ENCODE results near the gene THOC5. TPM values are rescaled to one million over a fixed set of nuclear protein-coding genes. Genes with fewer than 3 reads are reported as not detected.

Gene THOC5
- total and polyA plus RNA-seq, 2 of the 4 experiments (the other 2 are of a cell fraction): 68.4 to 73.7 TPM

DNA sequence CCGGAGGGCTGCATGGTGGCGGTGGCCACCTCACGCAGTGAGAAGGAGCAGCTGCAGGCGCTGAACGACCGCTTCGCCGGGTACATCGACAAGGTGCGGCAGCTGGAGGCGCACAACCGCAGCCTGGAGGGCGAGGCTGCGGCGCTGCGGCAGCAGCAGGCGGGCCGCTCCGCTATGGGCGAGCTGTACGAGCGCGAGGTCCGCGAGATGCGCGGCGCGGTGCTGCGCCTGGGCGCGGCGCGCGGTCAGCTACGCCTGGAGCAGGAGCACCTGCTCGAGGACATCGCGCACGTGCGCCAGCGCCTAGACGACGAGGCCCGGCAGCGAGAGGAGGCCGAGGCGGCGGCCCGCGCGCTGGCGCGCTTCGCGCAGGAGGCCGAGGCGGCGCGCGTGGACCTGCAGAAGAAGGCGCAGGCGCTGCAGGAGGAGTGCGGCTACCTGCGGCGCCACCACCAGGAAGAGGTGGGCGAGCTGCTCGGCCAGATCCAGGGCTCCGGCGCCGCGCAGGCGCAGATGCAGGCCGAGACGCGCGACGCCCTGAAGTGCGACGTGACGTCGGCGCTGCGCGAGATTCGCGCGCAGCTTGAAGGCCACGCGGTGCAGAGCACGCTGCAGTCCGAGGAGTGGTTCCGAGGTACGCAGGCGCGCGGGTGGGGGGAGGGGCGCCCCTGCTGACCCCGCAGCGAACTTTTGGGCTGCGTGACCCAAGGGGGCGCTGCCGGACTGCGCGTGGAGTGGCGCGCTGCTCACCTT, 72.9 kb downstream of the THOC5 start:
- TF ChIP-seq RAD21 (IDR thresholded peaks at IDR 0.05; ENCODE audit: low read length): no peak
- TF ChIP-seq, protein P1, sequence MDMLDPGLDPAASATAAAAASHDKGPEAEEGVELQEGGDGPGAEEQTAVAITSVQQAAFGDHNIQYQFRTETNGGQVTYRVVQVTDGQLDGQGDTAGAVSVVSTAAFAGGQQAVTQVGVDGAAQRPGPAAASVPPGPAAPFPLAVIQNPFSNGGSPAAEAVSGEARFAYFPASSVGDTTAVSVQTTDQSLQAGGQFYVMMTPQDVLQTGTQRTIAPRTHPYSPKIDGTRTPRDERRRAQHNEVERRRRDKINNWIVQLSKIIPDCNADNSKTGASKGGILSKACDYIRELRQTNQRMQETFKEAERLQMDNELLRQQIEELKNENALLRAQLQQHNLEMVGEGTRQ (IDR thresholded peaks at IDR 0.05; ENCODE audit: low read depth, low read length): no peak
- no peak for TF ChIP-seq RFX5 (IDR thresholded peaks at IDR 0.05; ENCODE audit: low read depth, low read length)
- TF ChIP-seq BHLHE40 (IDR thresholded peaks at IDR 0.05; ENCODE audit: low read depth, low read length): no peak
- no peak for TF ChIP-seq MXI1 (IDR thresholded peaks at IDR 0.05; ENCODE audit: borderline replicate concordance, low read depth, low read length)
- no peak for TF ChIP-seq POLR2A (IDR thresholded peaks at IDR 0.05; ENCODE audit: low read depth, low read length)
- TF ChIP-seq CHD1 (IDR thresholded peaks at IDR 0.05; ENCODE audit: low read depth, low read length): no peak
- TF ChIP-seq SMC3 (IDR thresholded peaks at IDR 0.05; ENCODE audit: low read depth, low read length): no peak
- TF ChIP-seq, protein P2, sequence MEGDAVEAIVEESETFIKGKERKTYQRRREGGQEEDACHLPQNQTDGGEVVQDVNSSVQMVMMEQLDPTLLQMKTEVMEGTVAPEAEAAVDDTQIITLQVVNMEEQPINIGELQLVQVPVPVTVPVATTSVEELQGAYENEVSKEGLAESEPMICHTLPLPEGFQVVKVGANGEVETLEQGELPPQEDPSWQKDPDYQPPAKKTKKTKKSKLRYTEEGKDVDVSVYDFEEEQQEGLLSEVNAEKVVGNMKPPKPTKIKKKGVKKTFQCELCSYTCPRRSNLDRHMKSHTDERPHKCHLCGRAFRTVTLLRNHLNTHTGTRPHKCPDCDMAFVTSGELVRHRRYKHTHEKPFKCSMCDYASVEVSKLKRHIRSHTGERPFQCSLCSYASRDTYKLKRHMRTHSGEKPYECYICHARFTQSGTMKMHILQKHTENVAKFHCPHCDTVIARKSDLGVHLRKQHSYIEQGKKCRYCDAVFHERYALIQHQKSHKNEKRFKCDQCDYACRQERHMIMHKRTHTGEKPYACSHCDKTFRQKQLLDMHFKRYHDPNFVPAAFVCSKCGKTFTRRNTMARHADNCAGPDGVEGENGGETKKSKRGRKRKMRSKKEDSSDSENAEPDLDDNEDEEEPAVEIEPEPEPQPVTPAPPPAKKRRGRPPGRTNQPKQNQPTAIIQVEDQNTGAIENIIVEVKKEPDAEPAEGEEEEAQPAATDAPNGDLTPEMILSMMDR (conservative IDR thresholded peaks at IDR 0.05; ENCODE audit: low read depth, low read length): no peak
- TF ChIP-seq CEBPB (IDR thresholded peaks at IDR 0.05; ENCODE audit: low read depth, low read length): no peak
- TF ChIP-seq MAZ (IDR thresholded peaks at IDR 0.05; ENCODE audit: borderline replicate concordance, low read depth, low read length): no peak
- TF ChIP-seq MAFK (IDR thresholded peaks at IDR 0.05; ENCODE audit: low read depth, low read length): no peak
- TF ChIP-seq RCOR1 (IDR thresholded peaks at IDR 0.05; ENCODE audit: insufficient replicate concordance, low read length): no peak
- no peak overlapping the region; the same call in 1 of the 2 replicates for H3K4me2 ChIP-seq (ENCODE audit: low read depth, low read length)
- 14% methylated on average over 14 of the region's 107 CpGs; no CpG with 5 or more reads in 1 of the 2 experiments for WGBS, 2 experiments (ENCODE audit: extremely low coverage in 2 of 2, insufficient read length in 1 of 2)

More for the DNA sequence above, 72.9 kb downstream of the THOC5 start:
- Histone ChIP-seq H3K27ac (ENCODE audit: insufficient read depth, low read length) (no peak overlapping the region), H2AK9ac (replicated peaks; ENCODE audit: low read depth, low read length, poor library complexity) (no peak overlapping the region), H3K4me3 (ENCODE audit: insufficient read depth, low read depth, low read length) (peak overlapping the region; percentile 31), H3K27me3 (ENCODE audit: control insufficient read depth, insufficient read depth, low read length) (peaks cover 61% of the 10 kb centered on the region), H3K4me1 (ENCODE audit: control insufficient read depth, insufficient read depth, low read length) (no peaks in the 10 kb centered on the region), H2BK5ac (ENCODE audit: low read depth, low read length, poor library complexity, severe bottlenecking) (no peak overlapping the region), H3K18ac (ENCODE audit: low read depth, low read length) (no peak overlapping the region), H3K36me3 (ENCODE audit: control insufficient read depth, insufficient read depth, low read length) (no peaks in the 10 kb centered on the region), H4K5ac (ENCODE audit: low read depth, low read length) (no peak overlapping the region), H4K20me1 (ENCODE audit: insufficient read depth, low read length) (peaks cover 13% of the 10 kb centered on the region; the same call in 1 of the 2 replicates), H4K8ac (ENCODE audit: low read depth in 2 of 2, low read length in 2 of 2) (no peak overlapping the region), H3K9me3 (ENCODE audit: control insufficient read depth, insufficient read depth, low read length) (no peaks in the 10 kb centered on the region), H3K23ac (ENCODE audit: low read depth, low read length) (no peak overlapping the region), H3K9ac (ENCODE audit: low read depth, low read length) (no peak overlapping the region), H2BK15ac (ENCODE audit: low read depth, low read length) (no peak overlapping the region), H2AK5ac (ENCODE audit: low read depth, low read length) (no peak overlapping the region), H3K4ac (ENCODE audit: low read depth, low read length) (no peak overlapping the region), H2BK120ac (ENCODE audit: low read depth, low read length) (no peak overlapping the region), H3K14ac (replicated peaks; ENCODE audit: low read depth, low read length) (no peak overlapping the region), H2AFZ (replicated peaks; ENCODE audit: low read length, poor library complexity) (peak overlapping the region; percentile 77), H3K9me1 (ENCODE audit: insufficient read depth, low read length) (no peaks in the 10 kb centered on the region), H2BK20ac (ENCODE audit: low read depth, low read length) (no peak overlapping the region), H4K91ac (ENCODE audit: insufficient read depth, low read depth, low read length) (no peak overlapping the region), H3K79me1 (ENCODE audit: low read depth in 1 of 2, low read length in 2 of 2) (no peaks in the 10 kb centered on the region), H3K56ac (ENCODE audit: extremely low read depth, insufficient read depth, low read length) (no peak overlapping the region)
- ChIA-PET CTCF (no interaction called here), POLR2A (ENCODE audit: unreplicated experiment) (no interaction called here)
- peak; percentile 56 for DNase-seq
- intact Hi-C loops (cut with micrococcal nuclease): no loop called here
- dilution Hi-C loops (cut with HindIII; ENCODE audit: low sequenced_read_pairs, unreplicated experiment): no loop called here
- no TSS peak for BruUV-seq (replicated peaks)
- ATAC-seq (ENCODE audit: low read depth): peak; percentile 68
- in situ Hi-C loops (cut with MboI; ENCODE audit: low sequenced_read_pairs): no loop called here
